Measurements from ENCODE around the gene EPB41.
"Not testable (repeated sequence)": the region's sequence is repeated elsewhere in the genome, so short reads cannot be mapped to it uniquely, and the experiment has no call there.

EPB41 gene

DNA sequence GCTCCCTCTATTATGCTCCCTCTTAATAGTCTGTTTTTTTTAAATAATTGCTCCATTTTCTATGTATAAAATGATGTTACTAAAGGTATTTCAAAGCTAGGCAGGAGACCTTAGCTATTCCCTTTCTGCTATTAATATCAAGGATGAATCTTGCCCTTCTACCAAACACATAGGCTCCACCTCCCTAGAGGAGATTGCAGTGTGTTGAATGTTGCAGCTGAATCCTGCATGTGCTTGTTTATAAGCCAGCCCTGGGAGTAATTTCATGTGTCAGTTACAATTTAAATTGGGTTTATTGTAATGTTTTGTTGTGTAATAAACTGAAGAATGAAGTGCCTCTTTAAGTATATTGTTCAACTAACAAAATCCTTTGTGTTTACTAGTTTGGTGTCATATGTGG is 143.3 kb downstream of the EPB41 start:
- DNase-seq = no peak

DNA sequence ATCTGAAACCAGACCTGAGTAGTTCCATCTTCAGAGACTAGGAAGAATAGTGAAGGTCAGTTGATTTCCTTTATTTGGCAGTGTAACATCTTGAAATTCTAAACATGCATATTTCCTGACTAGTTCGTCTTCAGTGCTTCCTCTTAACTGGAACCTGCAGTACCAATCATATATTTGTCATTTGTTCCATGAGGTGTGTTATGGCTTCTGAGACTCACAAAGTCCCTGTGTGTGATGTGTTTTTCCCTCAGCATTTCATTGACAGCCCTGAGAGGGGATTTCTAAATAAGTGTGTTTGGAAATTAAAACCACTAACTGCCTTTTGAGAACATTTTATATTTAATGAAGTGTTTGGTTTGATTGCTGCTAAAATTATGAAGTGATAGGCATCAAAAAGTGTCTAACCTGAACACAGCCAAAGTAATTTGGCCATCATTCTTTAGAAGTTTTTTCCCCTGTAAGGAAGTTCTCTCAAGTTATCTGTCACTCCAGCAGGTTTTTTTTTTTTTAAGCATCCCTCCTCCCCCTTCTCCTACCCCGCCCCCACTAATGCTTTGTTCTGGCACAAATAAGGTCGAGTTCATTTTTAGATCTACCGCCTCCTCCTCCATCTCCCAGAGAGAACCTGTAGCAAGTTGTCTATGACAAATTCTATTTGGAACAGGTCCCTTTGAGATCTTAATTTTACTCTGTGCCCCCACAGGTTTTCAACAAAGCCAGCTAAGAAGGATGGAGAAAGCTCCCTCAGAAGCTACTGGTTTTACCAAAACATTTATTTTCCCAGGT is 148.0 kb downstream of the EPB41 start:
- DNase-seq = no peak

- no peak for DNase-seq
Measured at GRCh38 chr1:29064064-29064463, 149.7 kb downstream of the EPB41 start.

GRCh38 chr1:29077155-29077554 is 162.8 kb downstream of the EPB41 start:
- DNase-seq = no peak

DNA sequence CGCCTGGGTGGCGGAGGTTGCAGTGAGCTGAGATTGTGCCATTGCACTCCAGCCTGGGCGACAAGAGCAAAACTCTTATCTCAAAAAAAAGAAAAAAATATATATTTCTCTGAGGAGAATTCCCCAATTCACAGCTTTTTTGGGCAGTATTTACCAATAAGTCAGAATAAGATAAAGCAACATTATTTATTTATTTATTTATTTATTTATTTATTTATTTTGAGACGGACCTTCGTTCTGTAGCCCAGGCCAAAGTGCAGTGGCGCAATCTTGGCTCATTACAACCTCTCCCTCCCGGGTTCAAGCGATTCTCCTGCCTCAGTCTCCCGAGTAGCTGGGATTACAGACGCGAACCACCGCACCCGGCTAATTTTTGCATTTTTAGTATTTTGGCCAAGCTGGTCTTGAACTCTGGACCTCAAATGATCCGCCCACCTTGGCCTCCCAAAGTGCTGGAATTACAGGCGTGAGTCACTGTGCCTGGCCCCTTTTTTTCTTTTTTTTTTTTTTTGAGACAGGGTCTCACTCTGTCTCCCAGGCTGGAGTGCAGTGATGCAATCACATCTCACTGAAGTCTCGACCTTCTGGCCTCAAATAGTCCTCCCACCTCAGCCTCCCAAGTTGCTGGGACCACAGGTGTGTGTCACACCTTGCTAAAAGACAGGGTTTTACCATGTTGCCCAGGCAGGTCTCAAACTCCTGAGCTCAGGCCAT is 165.7 kb downstream of the EPB41 start:
- DNase-seq = not testable (repeated sequence)

DNA sequence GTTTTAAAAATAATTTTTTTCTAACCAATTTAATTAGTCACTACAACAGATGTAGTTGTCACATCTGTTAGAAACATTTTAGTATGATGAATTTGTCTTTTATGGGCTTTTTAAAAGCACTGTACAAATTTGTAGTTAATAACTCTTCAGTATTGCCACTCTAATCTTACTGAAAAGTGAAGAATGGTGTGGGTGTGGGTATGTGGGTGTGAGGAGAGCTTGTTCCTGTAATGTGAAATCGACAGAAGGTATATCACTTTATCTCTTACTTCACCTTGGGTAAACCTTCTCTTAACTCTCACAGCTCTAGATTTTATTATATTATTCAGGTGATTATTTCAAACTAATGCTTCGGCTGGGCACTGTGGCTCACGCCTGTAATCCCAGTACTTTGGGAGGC is 166.8 kb downstream of the EPB41 start:
- no peak for DNase-seq

DNA sequence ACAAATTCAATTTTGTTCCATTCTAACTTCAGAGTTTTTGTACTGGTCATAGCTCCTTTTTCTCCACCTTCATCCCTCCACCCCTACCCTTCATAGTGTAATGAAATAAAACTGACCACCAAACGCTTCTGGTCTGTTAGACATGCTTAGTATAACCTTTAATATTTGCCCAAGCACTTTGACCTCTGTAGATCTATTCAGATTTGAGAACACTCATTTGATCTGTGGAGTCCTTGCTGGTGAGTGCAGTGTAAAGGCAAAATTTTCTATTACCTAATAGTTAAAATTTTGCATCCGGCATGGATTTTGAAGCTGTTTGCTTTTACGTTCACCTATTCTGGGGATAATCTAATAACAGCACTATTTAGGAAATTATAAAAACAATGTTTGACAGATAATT is 168.2 kb downstream of the EPB41 start:
- no peak for DNase-seq

- DNase-seq = no peak
Measured at GRCh38 chr1:29083317-29084195, 169.2 kb downstream of the EPB41 start.

DNA sequence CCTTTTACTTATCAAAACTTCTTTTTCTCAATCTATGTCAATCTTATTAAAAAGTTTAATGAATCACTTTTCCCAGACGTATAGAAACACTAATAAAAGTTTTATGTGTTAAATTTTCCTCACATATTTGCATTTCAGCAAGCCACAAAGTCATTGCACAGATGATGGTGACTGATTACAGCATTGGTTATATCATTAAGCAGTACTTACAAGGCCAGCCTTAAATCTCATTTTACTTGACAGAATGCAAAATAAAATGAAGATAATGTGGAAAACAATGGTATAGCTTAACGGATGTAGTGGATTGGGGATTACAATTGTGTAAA is 169.8 kb downstream of the EPB41 start:
- no peak for DNase-seq

DNA sequence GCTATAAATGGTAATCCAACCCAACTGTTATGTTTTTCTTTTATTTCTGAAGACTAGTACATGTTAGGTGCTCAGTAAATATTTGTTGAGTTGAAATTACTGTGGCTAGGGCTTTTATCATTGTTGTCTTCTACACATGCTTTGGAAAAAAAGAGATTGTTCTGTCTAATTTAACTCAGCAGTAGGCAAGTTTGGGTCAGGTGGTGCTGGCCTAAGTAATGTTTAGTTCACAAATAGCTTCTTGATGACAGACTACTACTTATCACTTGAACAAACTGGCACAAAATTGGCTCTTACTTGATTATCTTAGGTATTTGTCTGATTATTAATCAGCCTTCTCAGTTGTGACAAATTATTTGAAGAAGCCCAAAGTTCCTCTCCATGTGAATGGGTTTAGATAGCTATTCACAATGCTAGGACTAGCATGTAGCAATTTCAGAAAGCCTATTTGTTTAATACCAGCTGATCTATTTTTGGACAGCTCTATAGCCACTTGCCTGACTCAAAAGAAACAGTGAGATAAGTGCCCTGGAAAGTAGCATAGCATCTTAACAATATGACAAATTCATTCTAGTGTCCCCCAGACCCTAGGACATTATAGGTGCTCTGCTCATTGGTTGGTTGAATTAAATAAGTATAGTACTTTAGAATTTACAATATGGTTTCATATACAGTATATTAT is 176.7 kb downstream of the EPB41 start:
- DNase-seq = no peak

GRCh38 chr1:29092704-29093103 is 178.3 kb downstream of the EPB41 start:
- not testable (repeated sequence) for DNase-seq

- DNase-seq = no peak
Measured at GRCh38 chr1:29094433-29094832, 180.1 kb downstream of the EPB41 start.

DNA sequence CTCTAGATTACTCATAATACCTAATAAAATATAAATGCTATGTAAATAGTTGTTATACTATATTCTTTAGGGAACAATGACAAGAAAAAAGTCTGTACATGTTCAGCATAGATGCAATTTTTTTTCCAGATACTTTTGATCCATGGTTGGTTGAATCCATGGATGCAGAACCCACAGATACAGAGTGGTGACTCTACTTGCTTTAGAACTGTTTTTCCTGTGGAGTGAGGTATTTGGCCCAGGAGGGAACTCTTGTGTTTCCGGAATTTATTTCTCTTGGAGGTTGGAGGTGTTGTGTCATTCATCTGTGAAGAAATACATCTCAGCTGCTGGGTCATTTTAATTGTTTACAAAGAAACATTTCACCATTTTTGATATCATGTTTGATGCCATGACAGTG is 180.6 kb downstream of the EPB41 start:
- DNase-seq = no peak

DNA sequence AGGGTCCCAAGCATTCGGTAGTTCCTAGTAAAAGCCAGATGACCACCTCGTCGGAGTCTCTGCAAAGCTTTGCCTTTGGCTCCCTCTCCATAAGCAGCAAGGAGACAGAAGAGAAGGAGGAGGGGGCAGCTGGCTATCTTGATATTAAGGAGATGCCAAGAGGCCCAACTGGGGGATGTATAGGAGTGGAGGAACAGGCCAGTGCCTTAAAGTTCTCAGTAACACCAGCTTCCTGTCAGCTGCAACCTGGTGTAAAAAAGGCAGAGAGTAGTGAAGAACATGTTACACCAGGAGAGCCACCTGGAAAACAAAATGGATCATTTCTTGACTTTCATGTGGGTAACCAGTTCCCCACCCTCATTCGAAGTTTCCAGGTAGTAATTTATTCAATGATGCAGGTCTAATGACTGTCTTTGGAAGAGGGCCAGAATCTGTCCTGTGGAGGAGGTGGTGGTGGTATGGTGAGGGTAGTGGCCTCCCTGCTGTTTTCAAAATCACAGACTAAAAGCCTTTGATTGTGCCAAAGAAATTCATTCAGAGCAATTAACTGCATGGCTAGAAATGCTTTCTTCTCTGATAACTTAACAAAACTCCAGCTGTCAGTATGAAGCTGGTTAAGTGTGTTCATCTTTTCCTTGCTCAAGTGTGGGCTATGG is 182.0 kb downstream of the EPB41 start:
- no peak for DNase-seq

DNA sequence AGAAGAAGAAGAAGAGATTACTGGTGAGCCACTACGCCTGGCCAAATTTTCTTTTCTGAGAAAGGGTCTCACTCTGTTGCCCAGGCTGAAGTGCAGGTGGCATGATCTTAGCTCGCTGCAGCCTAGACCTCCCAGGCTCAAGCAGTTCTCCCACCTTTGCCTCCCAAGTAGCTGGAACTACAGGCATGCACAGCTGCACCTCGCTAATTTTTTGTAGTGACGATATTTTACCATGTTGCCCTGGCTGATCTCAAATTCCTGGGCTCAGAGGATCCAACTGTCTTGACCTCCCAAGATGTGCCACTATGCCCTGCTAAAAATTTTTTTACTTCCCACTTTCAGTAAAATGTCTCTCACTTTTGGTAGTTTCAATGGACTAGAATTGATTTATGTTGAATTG is 184.9 kb downstream of the EPB41 start:
- no peak for DNase-seq

- DNase-seq = no peak
Measured at GRCh38 chr1:29100487-29100886, 186.1 kb downstream of the EPB41 start.

DNA sequence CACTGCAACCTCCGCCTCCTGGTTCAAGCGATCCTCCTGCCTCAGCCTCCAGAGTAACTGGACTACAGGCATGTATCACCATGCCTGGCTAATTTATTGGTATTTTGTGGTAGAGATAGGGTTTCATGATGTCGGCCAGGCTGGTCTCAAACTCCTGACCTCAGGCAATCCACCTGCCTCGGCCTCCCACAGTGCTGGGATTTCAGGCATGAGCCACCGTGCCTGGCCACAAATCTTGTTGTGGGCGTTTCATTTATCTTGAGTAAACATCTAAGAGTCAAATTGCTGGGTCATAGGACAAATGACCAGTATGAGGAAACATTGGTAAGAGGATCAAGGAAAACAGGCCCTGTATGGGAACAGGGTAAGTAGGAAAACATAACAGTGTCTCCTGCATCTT is 191.5 kb downstream of the EPB41 start:
- DNase-seq = no peak

GRCh38 chr1:29108041-29108440 is 193.7 kb downstream of the EPB41 start:
- not testable (repeated sequence) for DNase-seq

DNA sequence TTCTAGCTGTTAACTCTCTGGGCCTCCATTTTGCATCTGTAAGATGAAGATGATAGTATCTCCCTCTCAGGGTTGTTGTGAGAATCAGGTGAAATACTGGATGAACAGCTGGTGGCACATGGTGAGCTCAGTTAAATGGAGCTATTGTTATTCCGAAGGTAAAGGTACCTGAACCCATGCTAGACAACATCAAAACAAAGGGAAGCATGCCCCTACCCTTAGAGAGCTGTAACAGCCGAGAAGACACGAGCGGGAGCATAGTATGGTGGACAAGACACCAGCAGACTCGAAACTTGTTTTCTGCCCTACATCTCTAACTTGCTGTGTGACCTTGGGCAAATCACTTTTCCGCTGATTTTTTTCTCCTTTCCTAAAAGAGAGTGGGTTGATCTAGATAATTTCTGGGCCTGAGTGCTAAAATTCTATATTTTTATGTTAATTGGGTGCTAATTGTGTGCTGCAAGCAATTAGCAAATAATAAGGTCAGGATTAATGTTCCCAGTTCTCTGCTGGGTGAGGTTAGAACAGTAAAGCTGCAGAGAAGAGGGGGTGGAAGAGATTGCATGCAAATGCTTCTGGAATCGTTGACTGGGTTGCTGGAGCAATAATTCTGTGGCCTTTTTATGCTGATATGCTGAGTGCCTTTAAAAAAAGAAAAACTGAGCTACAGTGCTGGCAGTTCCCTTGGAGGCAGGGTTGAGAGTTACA is 198.5 kb downstream of the EPB41 start:
- no peak for DNase-seq

DNA sequence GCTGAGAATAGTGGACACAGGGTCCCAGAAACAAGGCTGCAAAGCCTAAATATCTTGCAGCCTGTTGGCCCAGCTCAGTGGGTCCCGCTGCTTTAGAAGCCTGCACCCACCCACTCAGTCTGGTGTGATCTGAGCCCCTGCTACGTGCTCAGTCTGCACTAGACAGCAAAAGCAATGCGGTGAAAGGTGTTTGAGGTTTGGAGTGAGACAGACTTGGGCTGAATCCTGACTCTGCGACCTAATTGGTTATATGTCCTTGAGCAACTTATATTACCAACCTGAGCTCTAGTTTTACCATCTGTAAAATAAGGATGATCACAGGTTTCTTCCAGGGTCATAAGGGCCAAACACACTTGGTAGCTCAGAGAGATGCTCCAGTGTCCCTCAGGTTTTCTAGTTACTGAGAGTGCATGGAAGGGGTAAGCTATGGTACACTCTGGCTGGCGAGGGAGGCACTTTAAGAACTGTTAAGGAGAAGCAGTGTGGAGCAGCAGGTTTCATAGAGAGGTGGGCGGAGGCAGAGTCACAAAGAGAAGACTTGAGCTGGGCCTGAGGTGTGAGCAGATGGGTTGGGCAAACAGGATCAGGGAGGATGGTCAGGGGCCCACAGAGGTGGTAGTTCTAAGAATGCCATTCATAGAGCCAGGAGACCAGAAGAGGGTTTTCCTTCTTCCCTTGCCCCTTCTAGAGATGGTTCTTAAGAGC is 199.2 kb downstream of the EPB41 start:
- DNase-seq = no peak

GRCh38 chr1:29114654-29115053 is 200.3 kb downstream of the EPB41 start:
- DNase-seq = no peak
